Measurements from ENCODE around the gene OSBPL10.

The OSBPL10 gene

DNA sequence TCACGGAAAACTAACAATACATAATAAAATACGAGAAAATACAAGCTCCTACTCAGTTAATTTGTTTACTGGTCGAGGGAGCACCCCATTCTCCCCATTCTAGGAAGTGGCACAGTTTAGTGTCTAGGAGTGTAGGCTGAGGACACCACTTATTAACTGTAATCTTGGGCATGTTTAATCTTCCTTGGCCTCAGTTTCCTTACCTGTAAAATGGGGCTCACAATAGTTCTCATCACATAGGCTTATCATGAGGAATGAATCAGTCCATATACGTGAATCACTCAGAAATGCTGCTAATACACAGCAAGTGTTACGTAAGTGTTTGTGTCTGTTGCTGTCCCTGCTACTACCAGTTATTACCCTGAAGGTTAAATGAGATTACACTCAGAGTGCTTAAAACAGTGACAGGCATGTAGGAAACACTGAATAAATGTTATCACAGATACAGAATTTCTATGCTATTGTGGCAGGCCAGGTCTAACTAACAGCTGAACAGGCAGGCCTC, 210.2 kb downstream of the OSBPL10 start:
- DNase-seq (ENCODE audit: low spot score): no peak

DNA sequence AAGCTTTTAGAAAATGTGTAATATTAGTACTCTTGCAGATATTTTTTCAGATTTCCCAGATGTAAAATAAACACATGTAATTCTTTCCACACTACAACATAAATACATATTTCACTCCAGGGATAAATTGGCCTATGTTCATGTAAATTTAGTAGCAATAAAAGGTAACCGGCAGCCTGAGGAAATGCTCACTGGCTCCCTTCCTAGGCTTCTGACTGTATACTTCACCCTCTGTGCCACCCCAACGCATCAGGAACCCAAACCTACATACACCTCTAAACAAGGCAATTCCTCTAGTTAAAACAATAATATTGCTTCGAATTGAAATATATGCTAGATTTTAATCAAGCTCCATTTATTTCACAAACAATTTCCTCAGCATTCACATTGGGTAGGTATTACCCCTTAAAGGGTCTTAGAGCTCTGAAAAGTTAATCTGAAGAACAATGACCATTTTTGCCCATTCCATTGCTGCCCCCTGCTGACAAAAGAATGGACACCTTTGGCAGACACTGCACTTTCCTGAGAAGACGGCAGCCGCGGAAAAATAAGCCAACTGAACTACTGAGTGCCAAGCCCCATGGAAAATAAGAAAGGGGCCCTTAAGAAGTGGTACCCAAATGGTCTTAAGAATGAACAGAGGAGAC, 212.5 kb downstream of the OSBPL10 start:
- DNase-seq (ENCODE audit: low spot score): peak; percentile 49

GRCh38 chr3:31767920-31768319, 213.1 kb downstream of the OSBPL10 start:
- no peak for DNase-seq (ENCODE audit: low spot score)

DNA sequence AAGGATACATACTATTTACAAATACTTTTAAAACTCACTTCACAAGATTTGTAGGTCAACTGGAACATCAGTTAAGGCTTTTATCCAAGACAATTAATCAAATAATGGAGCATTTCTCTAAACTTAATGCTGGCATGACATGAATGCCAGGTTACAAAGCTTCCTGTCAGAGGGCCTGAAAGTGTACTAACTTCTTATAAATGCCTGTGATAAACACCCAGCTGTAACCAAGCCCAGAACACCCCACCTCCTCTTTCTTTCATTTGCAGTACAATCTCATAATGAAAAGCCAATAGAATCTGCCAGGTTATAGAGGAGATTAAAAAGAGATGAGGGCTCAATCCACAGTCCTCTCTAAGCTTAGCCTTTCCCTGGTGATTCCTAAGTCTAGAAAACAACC, 214.4 kb downstream of the OSBPL10 start:
- DNase-seq (ENCODE audit: low spot score): no peak

DNA sequence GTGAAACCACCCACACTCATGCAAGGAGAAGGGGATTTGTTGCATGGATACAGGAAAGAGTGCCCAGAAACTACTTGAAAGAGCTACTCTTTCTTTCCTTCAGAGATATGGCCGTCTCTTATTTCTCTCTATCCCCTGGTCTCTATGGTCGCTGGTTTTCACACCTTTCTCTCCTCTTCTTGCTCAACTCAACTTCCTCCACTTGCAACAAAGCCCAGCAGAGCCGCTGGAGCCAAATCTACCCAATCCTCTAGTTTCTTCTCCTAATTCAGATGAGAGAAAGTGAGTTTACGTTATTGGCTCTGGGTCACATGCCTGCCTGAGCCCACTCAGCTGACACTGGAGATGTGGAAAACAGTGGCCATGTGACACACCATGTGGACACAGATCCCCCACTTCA, 215.2 kb downstream of the OSBPL10 start:
- DNase-seq (ENCODE audit: low spot score): no peak

GRCh38 chr3:31763731-31764130, 217.3 kb downstream of the OSBPL10 start:
- no peak for DNase-seq (ENCODE audit: low spot score)

DNA sequence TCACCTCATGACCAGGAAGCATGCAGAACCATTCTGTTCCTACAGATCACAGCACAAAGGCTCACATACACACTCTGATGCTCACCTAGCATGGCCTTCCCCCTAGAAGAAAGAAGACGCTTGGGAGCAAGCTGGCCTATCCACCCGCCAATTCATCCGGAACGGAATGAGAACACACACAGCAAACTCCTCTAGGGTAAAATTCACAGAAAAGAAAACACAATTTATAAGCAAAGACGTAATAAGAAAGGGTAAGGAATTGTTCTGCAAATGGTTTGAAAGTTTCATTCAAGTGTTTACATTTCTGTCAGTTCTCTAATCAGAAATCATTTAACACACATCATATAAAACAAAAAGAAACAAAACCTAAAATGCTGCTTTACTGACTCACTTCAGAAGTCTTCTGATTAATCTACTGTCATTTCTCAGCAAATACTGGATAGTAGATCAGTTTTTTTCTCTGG, 218.1 kb downstream of the OSBPL10 start:
- DNase-seq (ENCODE audit: low spot score): peak; percentile 85

DNA sequence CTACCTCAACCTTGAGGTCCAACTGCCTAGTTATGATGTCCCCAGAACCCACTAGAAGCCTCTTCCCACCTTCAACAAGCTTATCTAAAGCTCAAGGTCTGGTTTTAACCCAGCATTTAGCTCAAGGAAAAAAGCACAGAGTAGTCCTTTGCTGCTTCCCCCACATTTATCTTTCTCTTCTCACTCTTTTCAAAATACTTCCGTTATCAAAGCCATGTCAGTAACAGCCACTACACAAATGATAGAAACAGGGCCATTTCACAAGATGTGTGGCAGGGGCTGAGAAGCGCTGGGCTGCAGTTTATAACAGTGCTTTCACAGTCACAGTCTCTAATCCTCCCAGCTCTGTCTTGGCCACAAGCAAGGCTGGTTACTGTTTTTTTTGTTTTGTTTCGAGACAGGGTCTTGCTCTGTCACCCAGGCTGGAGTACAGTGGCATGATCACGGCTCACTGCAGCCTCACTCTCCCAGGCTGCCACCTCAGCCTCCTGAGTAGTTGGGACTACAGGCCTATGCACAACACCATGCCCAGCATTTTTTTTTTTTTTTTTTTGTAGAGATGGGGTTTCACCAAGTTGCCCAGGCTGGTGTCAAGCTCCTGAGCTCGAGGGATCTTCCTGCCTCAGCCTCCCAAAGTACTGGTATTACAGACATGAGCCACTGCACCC, 218.8 kb downstream of the OSBPL10 start:
- DNase-seq (ENCODE audit: low spot score): peak; percentile 17

DNA sequence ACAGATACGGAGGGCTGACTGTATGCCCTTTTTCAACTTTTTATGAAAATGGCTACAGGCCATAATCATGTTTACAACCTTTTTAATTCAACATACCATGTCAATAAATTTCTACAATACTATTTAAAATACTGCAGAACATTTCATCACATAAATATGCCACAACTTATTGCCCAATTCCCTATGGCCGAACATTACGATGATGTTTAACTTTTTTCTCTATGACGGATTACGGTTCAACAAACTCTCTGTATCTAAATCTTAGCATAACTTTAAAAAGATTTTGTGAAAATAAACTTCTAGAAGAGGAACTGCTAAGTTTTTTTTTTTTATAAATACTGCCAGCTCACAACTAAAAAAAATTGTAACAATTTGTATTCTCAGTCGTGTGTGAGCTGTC, 220.4 kb downstream of the OSBPL10 start:
- DNase-seq (ENCODE audit: low spot score): no peak

DNA sequence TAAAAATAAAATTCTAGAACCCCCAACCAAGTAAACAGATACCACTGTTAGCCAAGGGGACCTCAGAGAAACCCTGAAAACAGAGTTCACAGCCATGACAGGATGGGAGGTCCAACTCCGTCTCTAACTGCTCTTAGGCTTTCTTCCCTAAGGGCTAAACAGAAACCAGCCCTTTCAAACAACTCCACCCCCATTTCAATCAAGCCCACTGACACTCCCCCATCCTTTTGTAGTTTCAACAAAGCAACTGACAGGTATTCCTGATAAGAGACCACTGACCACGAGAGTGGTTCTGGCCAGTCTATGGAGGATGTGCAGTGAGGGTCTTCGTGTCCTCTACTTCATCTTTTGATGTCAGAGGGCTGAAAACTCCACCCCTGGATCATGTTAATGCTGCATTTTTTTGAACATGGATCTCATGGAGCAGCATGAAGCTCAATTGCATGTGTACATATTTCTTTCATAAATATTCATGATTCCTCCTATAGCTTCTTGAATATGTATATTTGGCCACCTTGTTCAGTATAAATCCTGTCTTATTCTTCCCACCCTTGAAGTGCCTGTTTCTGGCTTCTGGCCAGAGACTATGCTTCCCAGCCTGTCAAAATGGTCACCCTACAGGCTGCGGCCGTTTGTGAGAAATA, 222.6 kb downstream of the OSBPL10 start:
- no peak for DNase-seq (ENCODE audit: low spot score)

- peak; percentile 76 for DNase-seq (ENCODE audit: low spot score)
Measured at GRCh38 chr3:31755926-31756658, 225.0 kb downstream of the OSBPL10 start.

- no peak for DNase-seq (ENCODE audit: low spot score)
Measured at GRCh38 chr3:31754575-31755278, 226.3 kb downstream of the OSBPL10 start.

GRCh38 chr3:31753050-31753425, 228.0 kb downstream of the OSBPL10 start:
- DNase-seq (ENCODE audit: low spot score): no peak

- no peak for DNase-seq (ENCODE audit: low spot score)
Measured at GRCh38 chr3:31752305-31753049, 228.6 kb downstream of the OSBPL10 start.

DNA sequence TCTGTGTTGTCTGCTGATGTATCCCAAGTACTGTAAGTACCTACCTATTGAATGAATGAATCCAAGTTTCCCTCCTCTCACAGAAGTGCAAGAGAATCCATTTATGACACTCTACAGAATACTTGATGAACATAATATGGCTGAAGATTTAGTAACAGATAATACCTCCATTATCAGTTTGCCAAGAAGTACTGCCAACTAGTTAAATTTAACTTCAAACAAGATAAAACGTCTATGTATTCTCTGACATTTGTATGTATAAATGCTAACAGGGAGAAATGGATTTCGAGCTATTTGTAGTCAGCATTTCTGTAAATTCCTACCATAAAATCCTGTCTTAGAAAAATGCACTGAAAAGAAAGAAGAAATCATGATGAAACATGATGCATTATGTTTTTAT, 230.7 kb downstream of the OSBPL10 start:
- no peak for DNase-seq (ENCODE audit: low spot score)

DNA sequence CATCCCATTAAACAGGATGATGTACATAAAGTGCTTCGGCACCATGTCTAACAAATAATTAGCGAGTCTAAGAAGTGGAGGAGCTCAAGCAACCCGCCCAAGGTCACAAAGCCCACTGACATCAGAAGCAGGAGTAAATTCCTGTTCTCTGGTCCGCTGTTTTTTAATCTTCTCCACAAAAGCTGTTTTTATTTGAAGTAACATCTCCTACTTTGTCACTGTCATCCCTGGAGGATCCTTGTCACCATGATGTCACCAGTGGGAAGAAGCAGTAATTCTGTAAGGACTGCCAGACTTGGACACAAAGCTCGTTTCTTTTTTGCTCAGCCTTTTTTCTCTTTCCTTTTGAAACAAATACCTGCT, 232.1 kb downstream of the OSBPL10 start:
- no peak for DNase-seq (ENCODE audit: low spot score)

DNA sequence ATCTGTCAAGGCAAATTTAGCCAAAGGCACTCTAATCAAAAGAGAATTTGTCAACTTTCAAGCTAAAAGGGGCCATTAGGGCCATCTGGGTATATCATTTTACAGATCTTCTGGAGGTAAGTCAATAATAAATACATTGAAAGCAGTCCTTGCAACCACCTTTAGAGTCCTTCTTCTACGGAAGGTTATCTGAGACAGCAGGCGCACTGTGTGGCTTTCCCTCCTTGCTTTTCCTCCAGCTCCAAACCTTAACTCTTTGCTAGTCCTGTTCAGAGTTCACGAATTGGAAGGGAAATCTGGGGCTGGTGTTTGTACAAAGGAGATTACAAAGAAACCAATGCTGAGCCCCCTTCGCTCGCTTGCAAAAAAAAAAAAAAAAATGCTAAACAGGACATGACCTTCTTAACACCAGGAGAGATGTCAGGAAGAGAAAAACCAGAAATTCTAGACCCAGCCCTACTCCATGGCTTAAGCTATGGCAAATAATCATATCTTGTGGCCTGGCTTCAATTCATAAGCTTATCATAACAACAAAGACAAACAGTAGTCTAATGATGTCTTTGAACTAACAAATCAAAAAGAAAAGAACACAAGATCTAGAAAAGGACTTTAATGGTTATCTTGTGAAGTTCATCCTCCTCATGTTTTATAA, 232.7 kb downstream of the OSBPL10 start:
- no peak for DNase-seq (ENCODE audit: low spot score)

DNA sequence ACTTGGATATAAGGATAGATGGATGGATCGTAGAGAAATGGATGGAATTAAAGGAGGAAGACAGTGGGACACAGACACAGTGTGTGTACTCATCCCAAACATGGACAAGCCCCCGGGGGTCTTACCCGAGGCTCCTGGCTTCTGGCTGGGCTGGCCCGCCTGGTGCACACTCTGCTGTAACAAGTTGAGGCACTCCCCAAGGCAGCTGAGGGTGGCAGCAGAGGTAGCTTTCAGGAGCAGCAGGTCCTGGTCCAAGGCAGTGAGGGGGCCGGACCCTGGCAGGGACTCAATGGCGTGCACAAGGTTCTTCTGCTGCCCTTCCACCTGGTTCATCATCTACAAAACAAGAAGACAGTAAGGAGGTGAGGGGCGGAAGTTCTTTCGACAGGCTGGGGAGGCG, 233.3 kb downstream of the OSBPL10 start:
- DNase-seq (ENCODE audit: low spot score): no peak

DNA sequence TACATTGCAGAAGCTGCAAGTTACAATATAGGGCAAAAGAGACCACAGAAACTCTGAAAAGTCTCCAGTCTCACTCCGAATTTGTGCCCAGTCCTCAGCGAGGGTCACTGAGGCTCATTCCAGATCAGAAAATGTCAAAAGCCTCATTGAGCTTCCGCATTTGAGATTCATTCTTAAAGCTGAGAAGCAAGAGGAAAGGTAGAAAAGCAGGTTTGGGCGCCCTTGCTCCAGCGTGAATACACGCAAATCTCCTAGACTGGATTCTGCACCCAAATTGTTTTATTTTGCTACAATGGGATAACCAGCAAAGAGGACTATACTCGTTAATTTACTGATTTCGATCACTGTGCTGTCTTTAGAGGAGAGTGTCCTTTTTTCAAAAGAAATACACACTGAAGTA, 236.1 kb downstream of the OSBPL10 start:
- DNase-seq (ENCODE audit: low spot score): no peak

GRCh38 chr3:31743331-31744089, 237.6 kb downstream of the OSBPL10 start:
- DNase-seq (ENCODE audit: low spot score): no peak
